Anterior cingulate cortex (tissue), 58 donors: ENCODE data around the gene KCMF1.

Experiments used
- DNase-seq, 58 donors: peaks; one replicate each; lab custom pipeline; 2025; lab: John Stamatoyannopoulos, UW

The KCMF1 gene

GRCh38 chr2:85018049-85018447 lies 47.1 kb downstream of the KCMF1 start:
- DNase-seq = no peak

GRCh38 chr2:85019121-85019520 lies 48.2 kb downstream of the KCMF1 start:
- no peak for DNase-seq

DNA sequence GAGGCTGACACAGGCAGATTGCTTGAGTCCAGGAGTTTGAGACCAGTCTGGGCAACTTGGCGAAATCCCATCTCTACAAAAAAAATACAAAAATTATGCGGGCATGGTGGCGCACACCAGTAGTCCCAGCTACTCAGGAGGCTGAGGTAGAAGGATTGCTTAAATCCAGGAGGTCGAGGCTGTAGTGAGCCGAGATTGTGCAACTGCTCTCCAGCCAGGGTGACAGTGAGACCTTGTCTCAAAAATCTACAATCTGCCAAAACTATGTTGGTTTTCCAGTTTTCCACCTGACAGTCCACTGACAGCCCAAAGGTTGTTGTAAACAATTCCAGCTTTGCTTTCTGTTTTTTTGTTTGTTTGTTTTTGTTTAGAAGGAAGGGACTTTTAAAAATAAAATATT lies 51.3 kb downstream of the KCMF1 start:
- DNase-seq = no peak

DNA sequence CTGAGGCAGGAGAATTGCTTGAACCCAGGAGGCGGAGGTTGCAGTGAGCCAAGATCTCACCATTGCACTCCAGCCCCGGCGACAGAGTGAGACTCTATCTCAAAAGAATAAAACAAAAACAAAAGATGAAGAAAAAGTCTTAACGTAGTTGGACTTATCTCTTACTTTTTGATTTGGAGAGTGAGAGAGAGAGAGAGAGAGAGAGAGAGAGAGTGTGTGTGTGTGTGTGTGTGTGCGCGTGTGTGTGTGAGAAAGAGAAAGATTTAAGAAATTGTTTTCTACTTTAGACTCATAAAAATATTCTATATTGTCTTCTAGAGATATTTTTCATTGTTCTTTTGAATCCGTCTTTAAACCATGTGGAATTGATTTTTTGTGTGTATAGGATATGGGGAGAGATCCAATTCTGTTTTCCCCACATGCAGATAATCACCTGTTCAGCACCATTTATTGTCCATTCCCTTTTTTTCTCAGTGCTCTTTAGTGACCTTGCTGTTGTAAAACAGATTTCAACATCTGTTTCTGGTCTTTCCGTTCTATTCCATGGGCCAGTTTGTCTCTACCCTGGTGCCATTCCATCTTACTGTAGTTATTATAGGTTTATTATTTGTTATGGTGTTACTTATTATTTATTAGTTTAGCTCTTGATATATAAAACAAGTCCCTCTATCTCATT lies 53.5 kb downstream of the KCMF1 start:
- DNase-seq = no peak

DNA sequence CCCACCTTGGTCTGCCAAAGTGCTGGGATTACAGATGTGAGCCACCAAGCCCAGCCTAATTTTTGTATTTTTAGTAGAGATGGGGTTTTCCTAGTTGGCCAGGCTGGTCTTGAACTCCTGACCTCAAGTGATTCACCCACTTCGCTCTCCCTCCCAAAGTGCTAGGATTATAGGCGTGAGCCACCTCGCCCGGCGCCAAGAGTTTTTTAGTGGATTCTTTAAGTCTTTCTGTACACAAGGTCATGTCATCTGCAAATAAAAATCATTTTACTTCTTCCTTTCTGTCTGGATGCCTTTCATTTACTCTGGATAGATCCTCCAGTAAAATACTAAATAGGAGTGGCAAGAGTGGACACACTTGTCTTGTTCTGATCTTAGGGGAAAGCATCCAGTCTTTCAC lies 61.7 kb downstream of the KCMF1 start:
- no peak for DNase-seq

- no peak for DNase-seq
These were observed 62.4 kb downstream of the KCMF1 start for GRCh38 chr2:85033388-85033787.

GRCh38 chr2:85034158-85034557 lies 63.2 kb downstream of the KCMF1 start:
- DNase-seq = no peak

- DNase-seq = no peak
These were observed 66.7 kb downstream of the KCMF1 start for GRCh38 chr2:85037622-85038021.

- no peak for DNase-seq
These were observed 71.4 kb downstream of the KCMF1 start for GRCh38 chr2:85042330-85042729.

DNA sequence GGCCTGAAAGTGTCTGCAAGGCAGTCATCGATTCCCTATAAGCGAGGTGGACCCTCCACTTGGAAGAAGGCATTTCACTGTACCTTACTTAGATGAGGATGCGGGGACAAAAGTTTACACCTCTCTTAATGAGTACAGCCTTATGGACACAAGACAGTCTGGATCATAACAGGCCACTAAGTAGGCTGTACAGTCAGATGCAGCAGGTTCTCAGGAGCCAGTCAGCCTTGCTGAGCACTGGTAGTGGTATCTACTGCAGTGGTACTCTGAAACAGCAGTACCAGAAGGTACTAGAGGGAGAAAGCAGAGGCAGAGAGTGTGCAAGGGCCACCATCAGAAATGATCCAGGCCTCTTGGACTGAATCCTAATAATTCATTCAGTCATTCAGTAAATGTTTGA lies 77.6 kb downstream of the KCMF1 start:
- DNase-seq = no peak

GRCh38 chr2:85049236-85049635 lies 78.3 kb downstream of the KCMF1 start:
- DNase-seq = no peak

DNA sequence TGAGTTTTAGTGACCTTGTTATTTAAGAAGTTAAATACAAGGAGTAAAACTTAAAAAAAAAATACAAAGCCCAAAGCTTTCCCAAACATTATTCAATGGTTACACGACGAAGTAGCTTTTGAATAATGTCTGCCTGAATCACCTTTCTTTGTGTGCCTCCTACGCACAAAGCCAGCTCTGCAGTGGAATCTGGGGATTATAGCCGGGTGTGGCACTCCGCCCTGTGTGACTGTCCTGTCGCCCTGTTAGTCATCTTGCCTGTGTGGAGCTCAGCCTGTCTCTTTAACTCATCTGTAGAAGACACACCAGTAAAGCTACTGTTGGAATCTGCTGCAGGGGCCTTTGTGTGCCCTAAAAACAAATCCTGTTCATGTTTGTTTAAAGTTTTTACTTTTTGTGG lies 82.8 kb downstream of the KCMF1 start:
- peak in 1 of 58 donors; percentile 22 for DNase-seq

GRCh38 chr2:85057226-85057962 lies 86.4 kb downstream of the KCMF1 start:
- DNase-seq = no peak

GRCh38 chr2:85061896-85062295 lies 90.9 kb downstream of the KCMF1 start:
- DNase-seq = no peak

DNA sequence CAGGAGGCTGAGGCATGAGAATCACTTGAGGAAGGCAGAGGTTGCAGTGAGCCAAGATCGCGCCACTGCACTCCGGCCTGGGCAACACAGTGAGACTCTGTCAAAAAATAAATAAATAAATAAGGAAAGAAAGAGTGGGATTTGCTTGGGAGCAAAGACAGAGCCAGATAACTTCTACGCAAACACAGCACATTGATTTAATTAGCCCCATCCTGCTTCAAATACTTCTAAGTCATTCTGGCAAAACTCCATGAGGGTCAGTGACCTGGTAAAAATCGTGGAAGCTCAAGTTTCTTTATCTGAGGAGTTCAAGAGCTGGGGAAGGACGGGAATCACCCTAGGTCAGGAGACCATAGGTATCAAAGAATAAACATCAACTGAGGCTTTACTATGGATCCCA lies 91.6 kb downstream of the KCMF1 start:
- DNase-seq = no peak

GRCh38 chr2:85063981-85064599 lies 93.1 kb downstream of the KCMF1 start:
- no peak for DNase-seq

DNA sequence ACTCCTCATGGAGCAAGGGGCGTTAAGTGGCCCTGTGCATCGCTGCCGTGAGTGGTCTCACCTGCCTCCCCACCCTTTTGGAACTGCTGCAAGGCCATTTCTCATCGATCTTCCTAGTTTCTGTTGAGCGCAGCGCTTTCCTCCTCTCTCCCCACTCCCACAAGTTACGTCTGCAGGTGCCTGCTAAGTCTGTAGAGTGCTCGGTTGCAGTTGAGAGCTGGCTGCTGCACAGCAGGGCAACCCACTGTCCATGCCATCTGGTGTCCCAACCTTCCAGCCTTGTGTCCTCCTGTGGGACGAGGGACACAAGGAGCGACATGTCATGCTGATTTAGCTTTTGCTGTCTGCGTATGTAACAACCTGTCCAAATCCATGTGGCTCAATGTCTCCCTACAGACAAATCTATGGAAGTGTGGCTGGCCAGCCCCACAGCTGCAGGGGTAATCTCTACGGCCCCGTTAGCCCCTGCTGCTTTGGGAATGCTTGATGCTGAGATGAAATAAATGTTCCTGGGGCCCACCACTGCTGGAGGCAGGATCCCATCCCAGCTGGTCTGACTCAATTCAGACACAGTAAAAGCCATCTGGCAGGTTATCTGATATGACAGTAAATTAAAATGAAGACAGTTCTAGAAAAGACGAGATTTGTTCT lies 94.1 kb downstream of the KCMF1 start:
- no peak for DNase-seq

GRCh38 chr2:85066006-85066740 lies 95.2 kb downstream of the KCMF1 start:
- no peak for DNase-seq

DNA sequence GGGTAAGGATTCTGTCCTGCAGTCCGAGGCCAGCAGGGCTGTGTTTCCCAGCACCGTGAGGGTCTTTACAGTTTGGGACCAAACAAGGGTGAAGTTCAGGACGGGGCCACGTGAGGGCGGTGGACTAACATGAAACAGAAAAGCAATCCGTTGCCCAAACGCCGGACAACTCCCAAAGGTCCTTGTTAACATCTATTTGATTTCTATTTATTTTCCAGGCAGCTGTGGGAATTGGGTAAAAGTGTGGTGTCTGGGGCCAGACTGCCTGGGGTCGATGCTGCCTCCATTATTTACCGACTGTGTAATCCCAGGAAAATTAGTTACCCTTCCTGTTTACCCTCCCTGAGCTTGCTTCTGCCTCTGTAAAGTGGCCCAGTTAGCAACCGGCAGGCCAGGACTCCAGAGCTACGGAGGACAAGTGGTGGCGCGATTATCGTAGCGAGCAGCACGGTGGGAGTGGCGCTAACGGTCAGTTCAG lies 96.0 kb downstream of the KCMF1 start:
- peak in 54 of 58 donors; percentile 2 to 65 (median 32) for DNase-seq

GRCh38 chr2:85071096-85071495 lies 100.1 kb downstream of the KCMF1 start:
- DNase-seq = no peak
